Stimulated activated CD8-positive, alpha-beta memory T cell treated with anti-CD3 and anti-CD28 coated beads, Interleukin-12 subunit alpha, Interleukin-12 subunit beta, amount 100 ng/mL, for 1 hour (primary cell): ENCODE results near the gene PLA2G6.
"Not testable (repeated sequence)": the region's sequence is repeated elsewhere in the genome, so short reads cannot be mapped to it uniquely, and the experiment has no call there.

Experiments
- DNase-seq: peaks from one replicate; pipeline ENCODE4 v3.0.0-alpha.2; 2020; ENCODE audit warnings: low read depth

Gene PLA2G6

DNA sequence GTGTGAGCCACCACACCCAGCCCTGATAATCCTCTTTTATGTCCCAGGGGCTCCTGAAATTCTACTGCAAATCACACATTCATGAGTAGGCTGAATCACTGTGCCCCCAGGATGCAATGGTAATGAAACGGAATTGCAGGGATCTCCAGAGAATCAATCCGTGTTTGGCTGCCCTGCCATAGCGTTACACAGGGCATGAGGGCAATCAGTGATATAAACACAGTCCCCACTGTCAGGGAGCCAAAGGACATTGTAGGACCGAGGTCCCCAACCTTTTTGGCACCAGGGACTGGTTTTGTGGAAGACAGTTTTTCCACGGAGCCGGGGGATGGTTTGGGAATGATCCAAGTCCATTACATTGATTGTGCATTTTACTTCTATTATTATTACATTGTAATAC, 9.0 kb upstream of the PLA2G6 start:
- DNase-seq = no peak

DNA sequence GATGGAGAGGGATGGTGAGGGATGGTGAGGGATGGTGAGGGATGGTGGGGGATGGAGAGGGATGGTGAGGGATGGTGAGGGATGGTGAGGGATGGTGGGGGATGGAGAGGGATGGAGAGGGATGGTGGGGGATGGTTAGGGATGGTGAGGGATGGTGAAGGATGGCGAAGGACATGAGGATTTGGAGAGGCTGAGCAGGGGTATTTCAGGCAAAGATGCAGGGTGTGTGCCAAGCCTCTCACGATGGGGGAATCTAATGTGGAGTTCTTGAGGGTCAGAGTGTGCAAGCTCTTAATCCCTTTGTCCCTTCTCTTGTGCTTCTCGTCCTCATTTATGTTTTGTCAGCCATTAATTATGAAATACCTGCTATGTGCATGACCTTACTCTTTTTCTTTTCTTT, 7.5 kb upstream of the PLA2G6 start:
- DNase-seq = no peak

DNA sequence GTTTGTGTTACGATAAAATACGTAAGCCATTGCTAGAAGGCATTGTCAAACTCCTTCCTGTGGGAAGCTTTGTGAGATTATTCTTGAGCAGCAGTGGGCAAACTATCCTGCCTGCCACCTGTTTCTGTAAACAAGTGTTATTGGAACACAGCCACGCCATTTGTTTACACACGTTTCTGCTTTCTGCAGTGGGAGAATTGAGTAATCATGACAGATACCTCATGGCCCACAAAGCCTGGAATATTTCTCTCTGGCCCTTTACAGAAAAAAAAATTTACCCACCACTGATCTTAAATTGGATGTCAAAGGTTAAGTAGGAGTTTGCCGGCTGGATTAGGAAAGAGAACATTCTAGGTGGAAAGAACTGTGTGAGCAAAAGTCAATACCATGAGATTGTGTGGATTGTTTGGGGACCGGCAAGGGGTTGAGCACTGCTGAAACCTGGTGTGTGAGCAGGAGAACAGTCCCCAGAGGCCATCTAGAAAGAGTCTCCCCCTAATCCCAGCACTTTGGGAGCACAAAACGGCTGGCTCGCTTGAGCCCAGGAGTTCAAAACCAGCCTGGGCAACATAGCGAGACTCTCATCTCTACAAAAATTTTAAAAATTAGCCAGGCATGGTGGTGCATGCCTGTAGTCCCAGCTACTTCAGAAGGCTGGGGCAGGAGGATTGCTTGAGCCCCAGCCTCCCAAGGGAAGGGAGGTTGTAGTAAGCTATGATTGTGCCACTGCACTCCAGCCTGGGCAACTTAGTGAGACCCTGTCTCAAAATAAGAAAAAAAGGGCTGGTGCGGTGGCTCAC, 6.0 kb upstream of the PLA2G6 start:
- no peak for DNase-seq

DNA sequence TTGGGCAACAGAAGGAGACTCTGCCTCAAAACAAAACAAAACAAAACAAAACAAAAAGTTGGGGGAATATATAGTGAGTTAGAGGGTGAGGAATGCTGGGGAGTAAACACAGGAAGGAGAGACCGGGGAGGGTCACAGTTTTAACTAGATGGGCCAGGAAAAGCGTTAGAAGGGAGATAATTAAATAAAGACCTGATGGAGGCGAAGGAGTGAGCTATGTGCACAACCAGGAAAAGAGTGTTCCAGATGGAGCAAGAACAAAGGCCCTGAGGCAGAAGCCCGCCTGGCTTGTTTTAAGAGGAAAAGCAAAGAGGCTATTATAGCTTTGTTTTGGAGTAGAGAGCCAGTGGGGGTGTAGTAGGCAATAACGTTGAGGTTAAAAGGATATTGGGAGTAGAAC, 4.8 kb upstream of the PLA2G6 start:
- DNase-seq = no peak

DNA sequence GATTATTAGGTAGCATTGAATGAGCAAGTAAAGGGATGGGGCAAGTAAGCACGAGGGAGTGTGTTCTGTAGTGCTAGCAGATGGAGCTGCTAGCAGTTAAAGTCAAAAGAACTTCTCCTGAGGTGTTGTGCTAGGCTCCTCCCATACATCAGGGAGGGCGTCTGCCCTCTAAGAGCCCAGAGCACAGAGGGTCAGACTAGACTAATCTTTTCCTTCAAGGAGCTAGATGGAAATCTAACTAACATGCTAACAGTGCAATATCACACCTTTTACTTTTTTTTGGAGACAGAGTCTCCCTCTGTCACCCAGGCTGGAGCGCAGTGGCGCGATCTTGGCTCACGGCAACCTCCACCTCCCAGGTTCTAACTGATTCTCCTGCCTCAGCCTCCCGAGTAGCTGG, 3.2 kb upstream of the PLA2G6 start:
- DNase-seq = no peak

DNA sequence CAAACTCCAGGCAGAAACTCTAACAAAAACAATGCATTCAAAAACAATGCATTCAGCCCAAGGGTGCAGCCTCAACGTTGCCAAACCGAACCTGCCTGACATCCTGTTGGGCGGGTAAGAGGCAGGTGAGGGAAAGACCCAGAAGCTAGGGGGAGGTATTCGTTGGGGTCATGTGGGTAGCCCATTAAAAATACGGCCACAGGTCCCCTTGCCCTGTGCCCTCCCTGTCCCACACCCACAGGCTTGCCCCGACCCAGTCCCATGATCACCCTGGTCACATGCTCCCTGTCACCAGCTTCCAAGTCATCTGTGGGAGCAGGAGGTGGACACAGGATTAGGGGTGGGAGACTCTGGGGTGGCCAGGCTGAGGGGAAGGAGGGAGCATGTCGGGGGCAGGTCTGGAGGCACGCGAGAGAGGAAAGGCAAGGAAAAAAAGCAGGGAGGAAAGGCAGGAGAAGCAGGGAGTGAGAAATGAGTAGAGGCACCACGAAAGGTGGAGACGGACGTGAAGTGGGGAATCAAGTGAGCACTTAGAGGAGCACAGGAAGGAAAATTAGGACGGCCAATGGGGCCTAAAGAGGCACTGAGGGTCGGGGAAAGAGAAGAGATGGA, 683 bp downstream of the PLA2G6 start:
- no peak for DNase-seq

DNA sequence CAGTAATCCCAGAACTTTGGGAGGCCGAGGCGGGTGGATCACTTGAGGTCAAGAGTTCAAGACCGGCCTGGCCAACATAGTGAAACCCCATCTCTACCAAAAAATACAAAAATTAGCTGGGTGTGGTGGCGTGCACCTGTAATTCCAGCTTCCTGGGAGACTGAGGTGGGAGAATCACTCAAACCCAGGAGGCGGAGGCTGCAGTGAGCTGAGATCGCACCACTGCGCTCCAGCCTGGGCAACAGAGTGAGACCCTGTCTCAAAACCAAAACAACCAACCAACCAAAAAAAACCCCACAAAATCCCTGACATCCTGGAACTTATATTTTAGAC, 3.1 kb downstream of the PLA2G6 start:
- not testable (repeated sequence) for DNase-seq

DNA sequence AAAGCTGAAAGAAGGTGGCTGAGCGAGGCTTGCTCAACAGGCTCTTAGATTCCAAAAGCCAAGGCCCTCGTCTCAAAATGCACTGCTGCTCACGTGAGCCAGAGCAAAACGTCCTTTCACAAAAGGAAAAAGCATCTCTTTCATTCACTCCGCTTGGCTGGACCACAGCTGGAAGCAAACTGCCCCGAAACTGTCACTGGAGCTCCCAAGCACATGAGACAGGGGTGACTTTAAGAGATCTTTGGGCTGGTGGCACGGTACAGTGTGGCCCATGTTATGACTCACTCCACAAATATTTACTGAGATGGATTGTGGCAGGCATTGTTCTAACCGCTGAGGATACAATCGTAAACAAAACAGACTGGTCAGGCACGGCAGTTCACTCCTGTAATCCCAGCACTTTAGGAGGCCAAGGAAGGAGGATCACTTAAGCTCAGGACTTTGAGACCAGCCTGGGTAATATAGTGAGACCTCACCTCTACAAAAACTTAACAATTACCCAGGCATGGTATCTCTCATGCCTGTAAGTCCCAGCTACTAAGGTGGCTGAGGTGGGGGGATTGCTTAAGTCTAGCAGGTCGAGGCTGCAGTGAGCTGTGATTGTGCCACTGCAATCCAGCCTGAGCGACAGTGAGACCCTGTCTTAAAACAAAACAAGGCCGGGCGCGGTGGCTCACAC, 3.6 kb downstream of the PLA2G6 start:
- DNase-seq = no peak

DNA sequence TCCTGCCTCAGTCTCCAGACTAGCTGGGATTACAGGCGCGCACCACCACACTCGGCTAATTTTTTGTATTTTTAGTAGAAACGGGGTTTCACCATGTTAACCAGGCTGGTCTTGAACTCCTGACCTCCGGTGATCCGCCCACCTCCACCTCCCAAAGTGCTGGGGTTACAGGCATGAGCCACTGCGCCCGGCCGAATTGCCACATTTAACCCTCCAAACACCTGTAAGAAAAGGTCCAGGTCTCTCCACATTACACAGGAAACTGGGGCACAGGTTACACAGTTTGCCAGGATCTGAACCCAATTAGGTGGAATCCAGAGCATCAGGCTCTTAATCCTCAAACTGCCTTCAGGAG, 4.1 kb downstream of the PLA2G6 start:
- DNase-seq = not testable (repeated sequence)

DNA sequence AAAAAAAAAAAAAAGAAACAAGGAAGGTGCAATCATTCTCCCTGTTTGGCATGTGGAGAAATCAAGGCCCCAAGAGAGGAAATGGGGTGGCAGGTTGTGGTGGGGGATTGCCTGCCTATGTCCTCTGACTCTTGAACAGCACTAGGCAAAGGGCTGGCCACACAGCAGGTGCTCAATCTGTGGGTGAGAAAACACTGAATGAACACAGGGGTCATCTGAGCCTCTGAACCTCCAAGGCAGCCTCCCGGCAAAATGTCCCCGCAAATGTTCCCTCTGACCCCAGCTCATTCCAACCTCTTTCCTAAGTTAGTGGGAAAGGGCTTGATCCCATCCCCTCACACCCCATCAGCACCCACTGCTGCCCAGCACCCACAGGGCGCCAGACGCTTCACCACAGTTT, 4.6 kb downstream of the PLA2G6 start:
- no peak for DNase-seq

DNA sequence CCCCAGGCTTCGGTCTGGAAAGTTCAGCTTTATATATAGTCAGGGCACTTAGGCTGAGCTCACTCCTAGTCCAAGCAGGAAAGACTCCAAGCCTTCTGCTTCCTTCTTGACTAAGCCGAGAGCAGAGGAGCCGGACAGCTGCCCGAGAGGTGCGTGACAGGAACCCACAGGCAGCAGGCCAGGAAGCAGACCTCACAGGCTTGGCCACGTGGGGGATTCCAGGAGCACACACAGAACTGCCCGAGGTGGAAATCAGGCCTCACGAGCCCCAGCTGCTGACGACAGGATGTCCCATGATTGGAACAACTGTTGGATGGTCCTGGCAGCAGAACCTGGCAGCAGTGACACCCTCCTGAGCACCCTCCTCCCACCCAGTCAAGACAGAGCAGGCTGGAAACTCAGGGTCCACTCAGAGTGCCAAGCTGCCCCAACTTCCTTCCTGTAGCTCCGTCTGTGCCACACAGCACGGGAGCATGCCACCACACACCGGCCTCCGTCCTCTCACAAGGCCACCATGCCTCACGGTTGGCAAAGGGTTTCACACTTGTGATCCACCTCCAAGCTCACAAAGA, 5.4 kb downstream of the PLA2G6 start:
- DNase-seq = no peak

DNA sequence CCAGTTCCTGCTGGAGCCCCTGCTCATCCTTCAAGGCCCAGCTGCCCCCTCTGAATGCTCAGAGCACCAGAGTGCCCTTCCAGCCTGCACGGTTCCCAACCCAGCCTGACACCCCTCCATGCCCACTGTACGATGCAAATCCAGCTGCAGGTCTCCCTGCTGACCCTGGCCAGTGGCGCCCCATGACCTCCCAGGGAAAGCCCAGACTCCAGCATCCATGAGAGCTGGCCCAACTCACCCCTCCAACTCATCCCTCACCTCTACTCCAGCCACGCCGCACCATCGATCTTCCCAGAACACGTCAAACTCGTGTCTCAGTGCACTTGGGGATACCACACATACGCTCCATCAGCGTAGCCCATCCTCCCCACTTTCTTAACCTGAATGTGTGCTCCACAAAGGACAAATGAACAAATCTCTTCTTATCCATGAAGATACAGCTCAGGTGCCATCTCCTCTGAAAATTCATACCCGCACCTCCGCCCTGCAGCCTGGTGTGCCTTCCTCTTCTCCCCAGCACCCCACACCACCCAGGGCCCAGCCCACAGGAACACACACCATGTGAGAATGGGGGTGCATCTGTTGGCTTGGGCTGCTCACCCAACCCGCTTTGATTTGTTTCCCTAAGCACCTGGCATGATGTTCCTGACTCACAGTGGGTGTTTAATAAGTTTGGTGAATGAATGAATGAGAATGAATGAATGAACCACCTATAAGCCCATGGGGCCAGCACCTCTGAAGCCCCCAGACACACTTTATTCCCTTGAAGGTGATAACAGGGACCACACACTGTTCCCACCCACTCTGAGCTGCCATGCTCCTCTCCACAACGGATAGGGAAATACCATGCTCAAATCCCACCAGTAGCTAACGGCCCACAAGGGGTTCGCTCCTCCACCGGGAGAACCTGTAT, 6.2 kb downstream of the PLA2G6 start:
- no peak for DNase-seq

DNA sequence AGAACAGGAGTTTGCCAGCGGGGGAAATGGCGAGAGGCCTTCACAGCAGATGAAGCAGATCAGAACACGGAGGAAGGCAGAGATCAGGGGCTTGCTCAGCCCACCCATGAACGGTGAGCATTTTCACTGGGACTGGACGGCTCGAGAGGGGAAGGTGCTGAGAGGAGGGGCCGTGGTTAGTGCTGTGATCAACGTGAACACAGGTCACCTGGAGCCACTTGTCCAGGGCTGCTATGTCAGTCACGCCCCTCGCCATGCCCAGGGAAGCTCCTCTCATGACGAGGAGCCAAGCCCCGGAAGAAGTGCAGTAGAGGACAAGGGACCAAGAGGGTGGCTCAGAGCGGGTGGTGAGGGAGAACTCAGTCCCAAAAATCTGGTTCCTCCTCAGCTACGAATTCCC, 7.0 kb downstream of the PLA2G6 start:
- no peak for DNase-seq

DNA sequence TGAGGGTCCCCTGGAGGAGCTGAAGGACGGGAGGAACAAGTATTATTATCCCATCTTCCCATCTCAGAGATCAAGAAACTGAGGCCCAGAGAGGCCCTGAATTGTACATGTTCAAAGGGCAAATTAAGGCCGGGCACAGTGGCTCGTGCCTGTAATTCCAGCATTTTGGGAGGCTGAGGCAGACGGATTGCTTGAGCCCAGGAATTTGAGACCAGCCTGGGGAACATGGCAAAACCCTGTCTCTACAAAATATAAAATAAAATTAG, 8.1 kb downstream of the PLA2G6 start:
- no peak for DNase-seq

DNA sequence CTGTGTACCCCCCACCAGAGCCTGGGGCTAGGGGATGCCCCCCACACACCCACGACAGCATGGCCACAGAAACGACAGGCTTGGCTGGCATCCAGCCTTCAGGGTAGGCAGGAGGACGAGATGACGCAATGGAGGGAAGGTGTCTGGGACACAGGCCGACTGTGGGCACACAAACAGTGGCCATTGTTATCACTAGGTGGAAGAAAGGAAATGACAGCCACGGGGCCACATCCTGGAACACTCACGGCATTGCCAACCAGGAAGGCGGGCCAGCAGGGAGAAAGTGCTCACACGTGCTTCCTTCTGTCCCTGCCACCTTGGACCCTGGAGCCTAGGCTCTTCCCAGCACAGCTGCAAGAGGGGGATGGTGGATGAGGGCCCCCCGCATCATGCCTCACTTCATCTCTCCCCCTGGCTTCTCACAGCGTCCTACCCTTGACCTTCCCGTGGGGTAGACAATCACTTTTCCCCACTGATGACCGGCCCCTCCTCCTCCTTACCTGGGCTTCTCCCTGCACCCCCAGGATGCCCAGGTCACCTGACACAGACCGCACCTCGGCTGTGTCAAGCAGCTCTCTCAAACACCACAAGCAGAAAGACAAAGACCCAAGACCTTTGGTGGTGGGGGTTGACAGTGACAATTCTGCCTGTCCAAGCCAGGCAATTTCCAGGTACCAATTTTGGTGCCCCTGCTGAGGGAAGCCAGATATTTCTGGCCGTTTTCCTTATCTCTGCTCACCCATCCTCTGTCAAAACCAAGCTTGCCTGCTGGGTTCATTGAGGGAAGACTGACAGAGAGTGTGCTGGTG, 8.6 kb downstream of the PLA2G6 start:
- no peak for DNase-seq

DNA sequence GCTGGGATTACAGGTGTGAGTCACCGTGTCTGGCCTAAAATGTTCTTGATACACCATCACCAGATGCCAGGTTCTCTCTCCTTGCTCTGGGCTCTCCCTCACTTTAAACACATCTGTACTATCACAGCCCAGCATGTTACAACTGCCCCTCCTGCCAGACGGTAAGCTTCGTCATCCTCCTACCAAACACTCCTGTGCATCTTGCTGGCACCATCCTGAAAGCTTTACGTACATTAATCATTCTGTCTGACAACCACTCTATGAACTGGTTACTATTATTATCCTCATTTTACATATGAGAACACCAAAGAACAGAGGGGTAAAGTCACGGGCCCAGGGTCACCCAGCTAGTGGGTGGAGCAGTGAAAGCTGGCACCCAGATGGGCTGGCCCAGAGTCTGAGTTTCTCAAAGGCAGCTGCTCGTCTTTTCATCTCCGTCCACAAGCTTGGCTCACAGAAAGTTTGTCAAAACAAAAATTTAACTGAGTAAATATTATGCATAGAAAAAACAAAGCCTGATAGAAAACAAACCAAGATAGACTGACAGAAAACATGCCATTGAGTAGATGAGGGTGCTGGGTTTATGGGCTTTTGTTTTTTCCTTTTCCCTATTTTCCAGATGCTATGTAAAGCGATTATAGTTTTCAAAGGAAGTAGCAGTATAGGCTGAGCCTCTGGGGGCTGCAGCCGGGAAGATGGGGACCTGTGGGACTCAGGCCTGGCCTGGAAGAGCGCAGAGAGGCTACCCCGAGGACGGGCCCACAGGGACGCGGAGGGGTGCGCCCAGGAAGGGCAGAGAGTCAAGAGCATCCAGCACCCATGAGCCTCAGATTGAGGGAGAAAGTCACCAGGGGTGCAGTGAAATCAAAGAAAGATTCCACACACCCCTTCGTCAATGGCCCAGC, 9.5 kb downstream of the PLA2G6 start:
- no peak for DNase-seq

DNA sequence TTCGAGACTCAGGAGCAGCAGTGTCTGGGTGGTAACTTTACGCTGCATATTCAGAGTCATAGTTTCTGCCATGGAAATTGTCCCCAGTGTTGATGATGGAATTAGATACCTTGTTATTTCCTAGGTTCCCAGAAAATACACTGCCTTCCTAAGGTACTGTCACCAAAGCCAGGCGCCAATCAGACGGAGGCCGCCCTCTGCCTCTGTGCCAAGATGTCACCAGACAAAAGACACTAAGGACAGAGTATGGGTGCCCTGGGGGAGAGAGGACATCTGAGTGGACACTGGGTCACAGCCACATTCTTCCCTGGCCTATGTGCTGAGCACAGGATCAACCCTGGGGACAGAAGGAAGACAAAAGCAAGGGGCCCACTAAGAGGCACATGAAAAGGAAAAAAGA, 11.2 kb downstream of the PLA2G6 start:
- no peak for DNase-seq

DNA sequence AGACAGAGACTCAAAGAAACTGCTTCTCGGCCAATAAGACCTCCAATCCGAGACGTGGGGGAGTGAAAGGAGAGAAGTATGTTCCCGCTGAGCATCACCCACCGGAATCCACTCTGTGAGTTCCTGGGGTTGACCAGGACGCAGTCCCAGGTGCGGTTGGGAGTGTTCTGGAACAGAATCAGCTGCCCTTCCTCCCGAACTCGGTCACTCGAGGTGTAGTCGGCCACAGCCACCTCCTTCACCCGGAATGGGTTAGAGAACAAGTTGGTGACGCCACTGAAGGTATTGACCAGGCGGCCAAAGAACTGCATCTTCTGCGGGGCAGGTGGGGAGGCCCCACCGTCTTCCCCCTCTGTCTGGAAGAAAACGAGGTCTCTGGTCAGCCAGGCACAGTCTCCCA, 12.5 kb downstream of the PLA2G6 start:
- no peak for DNase-seq

DNA sequence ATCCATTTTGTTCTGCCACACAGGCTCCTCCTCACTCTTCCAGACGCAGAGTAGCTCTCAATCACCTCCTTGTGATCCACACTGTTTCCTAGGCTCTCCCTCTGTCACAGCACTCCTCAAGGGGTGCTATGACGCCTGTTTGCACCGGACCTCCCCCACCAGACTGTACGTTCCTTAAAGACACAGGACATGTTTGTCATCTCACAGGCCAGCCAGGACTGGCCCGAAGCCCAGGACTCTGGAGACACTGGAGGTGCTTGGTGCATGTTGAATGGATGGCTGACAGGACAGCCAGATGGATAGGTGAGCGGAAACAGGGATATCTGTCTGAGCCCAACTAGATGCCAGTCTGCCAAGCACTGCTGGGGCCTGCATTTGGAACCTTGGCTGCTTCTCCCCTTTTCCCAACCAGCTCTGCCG, 13.6 kb downstream of the PLA2G6 start:
- DNase-seq = no peak

DNA sequence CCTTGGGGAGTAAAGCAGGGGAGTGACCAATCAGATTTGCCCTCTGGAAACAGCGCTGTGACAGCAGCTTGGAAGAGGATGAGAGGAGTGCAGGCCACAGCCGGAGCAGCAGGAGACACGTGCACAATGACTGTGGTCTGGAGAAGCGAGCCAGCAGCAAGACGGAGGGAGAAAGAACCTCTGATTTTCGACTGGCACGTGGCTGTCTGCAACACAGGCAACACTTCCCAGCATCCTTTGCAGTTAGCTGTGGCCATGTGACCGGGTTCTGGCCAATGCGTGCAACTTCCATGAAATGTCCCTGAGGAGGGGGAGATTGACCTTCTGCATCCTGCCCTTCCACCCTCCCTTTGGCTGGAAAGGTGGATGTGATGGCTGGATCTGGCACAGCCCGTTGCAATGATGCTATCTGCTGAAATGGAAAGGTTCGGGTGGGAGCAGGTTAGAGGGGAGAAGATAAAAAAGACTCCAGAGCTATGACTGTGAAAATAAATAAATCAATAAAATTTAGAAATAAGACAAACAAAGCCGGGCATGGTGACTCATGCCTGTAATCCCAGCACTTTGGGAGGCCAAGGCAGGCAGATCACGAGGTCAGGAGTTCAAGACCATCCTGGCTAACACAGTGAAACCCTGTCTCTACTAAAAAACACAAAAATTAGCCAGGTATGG, 15.6 kb downstream of the PLA2G6 start:
- DNase-seq = no peak
